Kidney (tissue), 14 donors: ENCODE results near the gene ANXA5. TPM values are rescaled to one million over a fixed set of nuclear protein-coding genes. Genes with fewer than 3 reads are reported as not detected.

Experiments
- DNase-seq, 5 donors: peaks; one replicate each; pipeline ENCODE4 v3.0.0-alpha.2; 2013 to 2020
- FAIRE-seq: peaks from 2 replicates; lab custom pipeline; 2012; peaks lifted over from hg19 to GRCh38; lab: Jason Lieb, UNC
- H3K27ac ChIP-seq, 2 donors: one replicate each; pipeline ENCODE4 v1.7.0; 2013; ENCODE audit warnings: low read depth in 2 of 2, low read length in 2 of 2, inconsistent platforms in 1 of 2
- H3K27me3 ChIP-seq: one replicate; pipeline ENCODE4 v1.7.1; 2013; ENCODE audit warnings: low read length, inconsistent platforms; ENCODE audit not compliant: control insufficient read depth, insufficient read depth
- H3K36me3 ChIP-seq, 3 donors: one replicate each; pipeline versions ENCODE4 v1.7.0 to v1.7.1; 2013; ENCODE audit warnings: low read length in 3 of 3, control low read depth in 1 of 3, inconsistent platforms in 1 of 3; ENCODE audit not compliant: insufficient read depth in 3 of 3, control insufficient read depth in 2 of 3
- H3K4me1 ChIP-seq, 3 donors: one replicate each; pipeline versions ENCODE4 v1.7.0 to v1.7.1; 2013; ENCODE audit warnings: low read length in 3 of 3, inconsistent platforms in 1 of 3, low read depth in 1 of 3; ENCODE audit not compliant: control insufficient read depth in 2 of 3, insufficient read depth in 2 of 3
- H3K4me3 ChIP-seq, 3 donors: one replicate each; pipeline versions ENCODE4 v1.7.0 to v1.8.1; 2013; ENCODE audit warnings: low read length in 3 of 3, control low read depth in 1 of 3, inconsistent platforms in 1 of 3
- H3K9ac ChIP-seq, 3 donors: one replicate each; pipeline versions ENCODE4 v1.7.0 to v1.7.1; 2013; ENCODE audit warnings: low read length in 3 of 3, control low read depth in 1 of 3, inconsistent platforms in 1 of 3
- H3K9me3 ChIP-seq, 3 donors: one replicate each; pipeline versions ENCODE4 v1.7.0 to v1.7.1; 2013; ENCODE audit warnings: low read length in 3 of 3, control low read depth in 1 of 3, inconsistent platforms in 1 of 3; ENCODE audit not compliant: control insufficient read depth in 2 of 3, insufficient read depth in 1 of 3
- intact Hi-C: fragments of 100-400 bp; cut with DNase I; formaldehyde crosslinking; loops from one replicate; pipeline ENCODE4 v1.11.1; 2022
- polyA plus RNA-seq: library from polyadenylated mRNA; stranded (reverse); fragments of 350-450 nt; fragmentation: Illumina TruSeq; extraction: RNeasy Lipid Tissue Mini Kit (QIAGEN cat#74804); gene quantifications from one replicate; pipeline ENCODE4 v1.2.3, GENCODE V29; 2014; ENCODE audit warnings: low read depth, low replicate concordance; ENCODE audit not compliant: insufficient read depth
- total RNA-seq: library from RNA; stranded (reverse); fragmentation: NEBNext Ultra II Directional; extraction: Animal tissue kit (Norgen Biotek cat#: 25700); gene quantifications from one replicate; pipeline ENCODE4 v1.2.1, GENCODE V29; 2021
- TF ChIP-seq, protein P1 (sequence below): IDR thresholded peaks from 3 replicates; pipeline ENCODE4 v1.5.1; 2012; ENCODE audit warnings: mild to moderate bottlenecking, moderate library complexity, borderline replicate concordance; ENCODE audit not compliant: insufficient read depth; ENCODE audit errors: extremely low read depth
- donor health status: control.
- donor health status: control.
- donor health status: control.
- donor health status: control.
- donor health status: control.
- donor health status: DM: yes; HTN: yes; CAD: no.
- donor health status: Normal renal cell carcinoma (clear cell type).

ANXA5 gene
- total and polyA plus RNA-seq, 2 donors from 2014 or later, result 248 to 302 TPM

DNA sequence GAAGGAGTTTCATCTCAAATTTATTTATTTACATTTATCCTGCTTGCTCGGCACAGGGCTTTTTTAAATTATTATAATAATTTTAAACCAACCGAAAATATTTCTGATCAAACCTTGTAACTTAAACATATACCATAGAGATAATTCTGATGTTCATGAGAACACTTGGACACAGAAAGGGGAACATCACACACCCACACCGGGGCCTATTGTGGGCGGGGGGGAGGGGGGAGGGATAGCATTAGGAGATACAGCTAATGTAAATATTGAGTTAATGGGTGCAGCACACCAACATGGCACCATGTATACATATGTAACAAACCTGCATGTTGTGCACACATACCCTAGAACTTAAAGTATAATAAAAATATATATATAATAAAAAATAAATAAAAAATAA is 2.9 kb downstream of the ANXA5 start:
- H3K36me3 ChIP-seq, result no peaks in the 10 kb centered on the region
- DNase-seq, result no peak
- H3K27ac ChIP-seq, result no peak overlapping the region
- H3K4me3 ChIP-seq, result no peak overlapping the region
- peaks cover 0 to 16% (median 8%) of the 10 kb centered on the region in 3 donors for H3K4me1 ChIP-seq
- FAIRE-seq, result no peak
- no peak overlapping the region for H3K9ac ChIP-seq
- TF ChIP-seq, protein P1, sequence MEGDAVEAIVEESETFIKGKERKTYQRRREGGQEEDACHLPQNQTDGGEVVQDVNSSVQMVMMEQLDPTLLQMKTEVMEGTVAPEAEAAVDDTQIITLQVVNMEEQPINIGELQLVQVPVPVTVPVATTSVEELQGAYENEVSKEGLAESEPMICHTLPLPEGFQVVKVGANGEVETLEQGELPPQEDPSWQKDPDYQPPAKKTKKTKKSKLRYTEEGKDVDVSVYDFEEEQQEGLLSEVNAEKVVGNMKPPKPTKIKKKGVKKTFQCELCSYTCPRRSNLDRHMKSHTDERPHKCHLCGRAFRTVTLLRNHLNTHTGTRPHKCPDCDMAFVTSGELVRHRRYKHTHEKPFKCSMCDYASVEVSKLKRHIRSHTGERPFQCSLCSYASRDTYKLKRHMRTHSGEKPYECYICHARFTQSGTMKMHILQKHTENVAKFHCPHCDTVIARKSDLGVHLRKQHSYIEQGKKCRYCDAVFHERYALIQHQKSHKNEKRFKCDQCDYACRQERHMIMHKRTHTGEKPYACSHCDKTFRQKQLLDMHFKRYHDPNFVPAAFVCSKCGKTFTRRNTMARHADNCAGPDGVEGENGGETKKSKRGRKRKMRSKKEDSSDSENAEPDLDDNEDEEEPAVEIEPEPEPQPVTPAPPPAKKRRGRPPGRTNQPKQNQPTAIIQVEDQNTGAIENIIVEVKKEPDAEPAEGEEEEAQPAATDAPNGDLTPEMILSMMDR, result no peak
- H3K9me3 ChIP-seq, result no peaks in the 10 kb centered on the region
- intact Hi-C loops, result no loop called here
- H3K27me3 ChIP-seq, result no peaks in the 10 kb centered on the region

DNA sequence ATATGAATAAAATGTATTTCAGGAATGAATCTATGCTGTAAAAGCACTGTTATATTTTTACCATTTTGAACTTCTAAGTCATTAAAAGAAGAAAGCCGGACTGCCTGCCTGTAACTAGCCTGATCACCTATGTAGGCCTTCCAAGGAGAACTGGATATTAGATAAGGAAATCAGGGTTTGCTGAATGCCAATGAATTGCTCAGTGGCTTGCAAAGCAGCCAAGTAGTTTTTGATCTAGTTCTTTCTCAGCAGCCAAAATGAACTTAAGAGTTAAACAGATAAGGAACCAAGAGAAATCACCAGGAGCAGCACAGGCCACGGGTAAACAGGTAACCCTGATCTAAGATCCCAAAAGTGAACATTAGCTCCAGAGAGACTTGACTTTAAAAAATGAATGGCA is 3.3 kb downstream of the ANXA5 start:
- intact Hi-C loops, result no loop called here
- H3K27me3 ChIP-seq, result no peaks in the 10 kb centered on the region
- H3K9ac ChIP-seq, result no peak overlapping the region
- FAIRE-seq, result no peak
- TF ChIP-seq, protein P1, result no peak
- no peaks in the 10 kb centered on the region for H3K9me3 ChIP-seq
- peaks cover 0 to 16% (median 8%) of the 10 kb centered on the region in 3 donors for H3K4me1 ChIP-seq
- H3K27ac ChIP-seq, result no peak overlapping the region
- DNase-seq, result no peak
- H3K36me3 ChIP-seq, result no peaks in the 10 kb centered on the region
- no peak overlapping the region for H3K4me3 ChIP-seq

- FAIRE-seq (no peak), DNase-seq (no peak)
- Histone ChIP-seq H3K9me3 (no peaks in the 10 kb centered on the region), H3K9ac (no peak overlapping the region), H3K4me3 (no peak overlapping the region), H3K4me1 (peaks cover 0 to 16% (median 7%) of the 10 kb centered on the region in 3 donors), H3K36me3 (no peaks in the 10 kb centered on the region), H3K27me3 (no peaks in the 10 kb centered on the region), H3K27ac (no peak overlapping the region)
- TF ChIP-seq, protein P1, result no peak
- intact Hi-C loops, result no loop called here
Measured at GRCh38 chr4:121692261-121692660, 4.5 kb downstream of the ANXA5 start.

- TF ChIP-seq, protein P1, result no peak
- H3K4me3 ChIP-seq, result no peak overlapping the region
- peaks cover 0 to 8% (median 6%) of the 10 kb centered on the region in 3 donors for H3K4me1 ChIP-seq
- H3K9me3 ChIP-seq, result no peaks in the 10 kb centered on the region
- DNase-seq, result no peak
- peaks cover 0 to 8% (median 8%) of the 10 kb centered on the region in 3 donors for H3K36me3 ChIP-seq
- intact Hi-C loops, result no loop called here
- no peak for FAIRE-seq
- H3K27ac ChIP-seq, result peak overlapping the region in 1 of 2 donors; percentile 16
- no peaks in the 10 kb centered on the region for H3K27me3 ChIP-seq
- H3K9ac ChIP-seq, result no peak overlapping the region
Measured at GRCh38 chr4:121690001-121690400, 6.8 kb downstream of the ANXA5 start.
